ENCODE results near the gene FAF1. TPM values are rescaled to one million over a fixed set of nuclear protein-coding genes. Genes with fewer than 3 reads are reported as not detected.
A peak's percentile ranks its signal among the peaks of the same experiment; 100 is the strongest.

FAF1 gene
- total and polyA plus RNA-seq, 7 donors, result 27.5 to 59.3 (median 53.9) TPM

DNA sequence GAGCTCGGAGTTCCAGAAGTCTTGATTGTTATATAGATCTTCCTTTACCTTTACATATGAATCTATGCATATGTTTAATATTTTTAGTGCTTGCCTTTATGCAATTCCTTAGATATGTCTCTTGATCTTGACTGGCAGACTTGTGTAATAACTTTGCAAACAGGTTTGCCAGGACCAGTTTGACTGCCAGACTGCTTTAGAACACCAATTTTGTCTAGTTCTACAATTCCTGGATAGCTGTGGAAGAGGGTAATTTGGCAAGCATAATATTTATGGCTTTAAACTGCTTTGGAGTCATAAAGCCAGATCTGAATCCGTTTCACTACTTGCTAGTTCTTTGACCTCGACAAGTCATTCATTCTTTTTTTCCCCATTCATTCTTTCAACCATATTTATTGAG, 250.0 kb downstream of the FAF1 start:
- no peak overlapping the region for H3K27ac ChIP-seq
- DNase-seq, result no peak
- TF ChIP-seq EP300 (IDR thresholded peaks at IDR 0.05) (no peak), POLR2A (IDR thresholded peaks at IDR 0.05) (no peak)
- peaks cover 0 to 5% (median 2%) of the 10 kb centered on the region in 4 donors for H3K4me1 ChIP-seq
- no peaks in the 10 kb centered on the region for H3K9me3 ChIP-seq
- H3K4me3 ChIP-seq, result no peak overlapping the region
- H3K27me3 ChIP-seq, result no peaks in the 10 kb centered on the region
- WGBS, 2 donors, result 14 to 66% methylated on average over 3 of the region's 3 CpGs
- no peaks in the 10 kb centered on the region for H3K36me3 ChIP-seq
- intact Hi-C loops (cut with DNase I), result no loop called here

DNA sequence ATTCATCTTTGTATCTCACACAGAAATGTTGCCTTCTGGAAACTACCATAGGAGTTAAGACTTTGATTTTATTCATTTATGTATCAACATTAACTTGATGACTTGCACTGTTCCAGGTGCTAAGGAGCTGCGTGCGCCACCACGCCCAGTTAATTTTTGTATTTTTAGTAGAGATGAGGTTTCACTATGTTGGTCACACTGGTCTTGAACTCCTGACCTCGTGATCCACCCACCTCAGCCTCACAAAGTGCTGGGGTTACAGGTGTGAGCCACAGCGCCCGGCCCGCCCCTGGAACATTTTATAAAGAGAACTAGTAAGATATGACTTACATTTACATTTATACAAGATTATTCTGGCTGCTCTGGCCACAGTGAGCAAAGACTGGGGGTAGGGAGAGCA, 252.2 kb downstream of the FAF1 start:
- WGBS, 2 donors, result 85 to 92% methylated on average over 7 of the region's 7 CpGs
- intact Hi-C loops (cut with DNase I), result no loop called here
- no peak overlapping the region for H3K4me3 ChIP-seq

DNA sequence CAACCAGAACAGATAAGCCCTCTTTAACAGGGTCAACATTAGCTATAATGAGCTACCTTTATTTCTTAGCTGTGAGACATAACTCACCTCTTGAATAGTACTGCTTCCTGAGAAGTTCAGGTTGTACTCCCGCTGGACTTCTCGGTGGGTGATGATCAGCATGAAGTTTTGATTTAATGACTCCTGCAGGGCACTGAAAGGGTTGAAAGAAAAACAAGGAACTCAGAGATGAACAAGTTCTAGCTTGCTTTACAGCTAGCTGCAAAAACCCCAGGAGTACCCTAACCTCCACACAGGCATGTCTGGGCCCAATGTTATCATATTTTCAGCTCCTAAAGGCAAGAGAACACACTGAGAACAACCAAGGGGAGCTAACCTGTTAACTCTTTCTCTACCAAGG, 254.4 kb downstream of the FAF1 start:
- DNase-seq, result no peak
- intact Hi-C loops (cut with DNase I), result no loop called here
- TF ChIP-seq EP300 (IDR thresholded peaks at IDR 0.05) (no peak), POLR2A (IDR thresholded peaks at IDR 0.05) (no peak), POLR2AphosphoS5 (IDR thresholded peaks at IDR 0.05) (no peak)
- TF ChIP-seq, protein P1, sequence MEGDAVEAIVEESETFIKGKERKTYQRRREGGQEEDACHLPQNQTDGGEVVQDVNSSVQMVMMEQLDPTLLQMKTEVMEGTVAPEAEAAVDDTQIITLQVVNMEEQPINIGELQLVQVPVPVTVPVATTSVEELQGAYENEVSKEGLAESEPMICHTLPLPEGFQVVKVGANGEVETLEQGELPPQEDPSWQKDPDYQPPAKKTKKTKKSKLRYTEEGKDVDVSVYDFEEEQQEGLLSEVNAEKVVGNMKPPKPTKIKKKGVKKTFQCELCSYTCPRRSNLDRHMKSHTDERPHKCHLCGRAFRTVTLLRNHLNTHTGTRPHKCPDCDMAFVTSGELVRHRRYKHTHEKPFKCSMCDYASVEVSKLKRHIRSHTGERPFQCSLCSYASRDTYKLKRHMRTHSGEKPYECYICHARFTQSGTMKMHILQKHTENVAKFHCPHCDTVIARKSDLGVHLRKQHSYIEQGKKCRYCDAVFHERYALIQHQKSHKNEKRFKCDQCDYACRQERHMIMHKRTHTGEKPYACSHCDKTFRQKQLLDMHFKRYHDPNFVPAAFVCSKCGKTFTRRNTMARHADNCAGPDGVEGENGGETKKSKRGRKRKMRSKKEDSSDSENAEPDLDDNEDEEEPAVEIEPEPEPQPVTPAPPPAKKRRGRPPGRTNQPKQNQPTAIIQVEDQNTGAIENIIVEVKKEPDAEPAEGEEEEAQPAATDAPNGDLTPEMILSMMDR (IDR thresholded peaks at IDR 0.05), result no peak
- Histone ChIP-seq H3K4me1 (peaks cover 0 to 24% (median 3%) of the 10 kb centered on the region in 4 donors), H3K27me3 (no peaks in the 10 kb centered on the region), H3K36me3 (no peaks in the 10 kb centered on the region), H3K9me3 (no peaks in the 10 kb centered on the region), H3K27ac (no peak overlapping the region), H3K4me3 (no peak overlapping the region)
- 89 to 91% methylated on average over 2 of the region's 2 CpGs for WGBS, 2 donors

More for the DNA sequence above, 252.2 kb downstream of the FAF1 start:
- TF ChIP-seq POLR2A (IDR thresholded peaks at IDR 0.05) (no peak), EP300 (IDR thresholded peaks at IDR 0.05) (no peak), POLR2AphosphoS5 (IDR thresholded peaks at IDR 0.05) (no peak)
- TF ChIP-seq, protein P1 (IDR thresholded peaks at IDR 0.05), result no peak
- no peak for DNase-seq
- H3K4me1 ChIP-seq, result peaks cover 0 to 10% (median 3%) of the 10 kb centered on the region in 4 donors
- no peaks in the 10 kb centered on the region for H3K27me3 ChIP-seq
- H3K27ac ChIP-seq, result no peak overlapping the region
- no peaks in the 10 kb centered on the region for H3K9me3 ChIP-seq
- H3K36me3 ChIP-seq, result no peaks in the 10 kb centered on the region

DNA sequence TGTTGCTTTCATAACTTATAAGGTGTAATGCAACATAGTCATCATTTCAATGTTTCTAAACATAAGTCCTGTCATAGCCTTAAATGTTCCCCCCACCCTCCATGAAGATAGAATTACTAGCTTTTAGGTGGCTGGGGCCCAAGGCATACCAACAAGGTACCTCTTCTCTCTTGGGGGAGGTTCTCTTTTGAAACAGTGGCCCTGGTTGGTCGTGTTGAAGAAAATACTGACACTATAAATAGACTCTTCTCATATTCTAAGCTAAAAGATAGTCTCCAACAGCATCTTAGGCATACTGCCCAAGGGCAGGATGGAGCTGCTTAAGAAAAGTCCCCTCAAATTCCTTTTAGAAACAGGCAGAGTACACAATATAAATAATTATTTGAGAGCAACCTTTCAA, 255.0 kb downstream of the FAF1 start:
- Histone ChIP-seq H3K4me3 (no peak overlapping the region), H3K27ac (no peak overlapping the region), H3K4me1 (peaks cover 0 to 24% (median 3%) of the 10 kb centered on the region in 4 donors), H3K36me3 (no peaks in the 10 kb centered on the region), H3K27me3 (no peaks in the 10 kb centered on the region), H3K9me3 (no peaks in the 10 kb centered on the region)
- WGBS, 2 donors, result 29 to 39% methylated on average over 1 of the region's 1 CpG
- intact Hi-C loops (cut with DNase I), result no loop called here
- no peak for DNase-seq
- TF ChIP-seq POLR2A (IDR thresholded peaks at IDR 0.05) (no peak), EP300 (IDR thresholded peaks at IDR 0.05) (no peak), POLR2AphosphoS5 (IDR thresholded peaks at IDR 0.05) (no peak)
- TF ChIP-seq, protein P1 (IDR thresholded peaks at IDR 0.05), result no peak

DNA sequence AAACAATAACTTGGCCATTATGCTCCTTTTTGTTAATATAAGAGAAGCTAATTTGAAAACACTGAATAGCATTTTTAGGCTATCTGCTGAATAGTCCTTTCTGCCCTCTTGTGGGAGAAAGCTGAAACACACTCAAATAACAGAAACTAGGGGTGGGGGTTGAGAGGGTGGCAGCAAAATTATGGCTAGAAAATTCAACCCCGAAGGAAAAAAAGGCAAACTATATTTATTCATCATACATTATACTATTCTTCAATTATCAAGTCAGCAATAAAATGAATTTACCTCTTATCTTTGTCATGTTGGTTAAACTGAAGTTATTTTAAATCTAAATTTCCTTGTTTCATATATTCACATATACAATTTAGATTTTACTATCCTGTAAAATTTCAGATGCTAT, 255.9 kb downstream of the FAF1 start:
- H3K4me3 ChIP-seq, result no peak overlapping the region
- no peak for DNase-seq
- intact Hi-C loops (cut with DNase I), result no loop called here
- peaks cover 0 to 24% (median 3%) of the 10 kb centered on the region in 4 donors for H3K4me1 ChIP-seq
- H3K36me3 ChIP-seq, result no peaks in the 10 kb centered on the region
- no peak overlapping the region for H3K27ac ChIP-seq
- no peaks in the 10 kb centered on the region for H3K9me3 ChIP-seq
- 17 to 38% methylated on average over 1 of the region's 1 CpG for WGBS, 2 donors
- no peaks in the 10 kb centered on the region for H3K27me3 ChIP-seq
- no peak for TF ChIP-seq POLR2A (IDR thresholded peaks at IDR 0.05)
- TF ChIP-seq EP300 (IDR thresholded peaks at IDR 0.05), result no peak
- TF ChIP-seq, protein P1 (IDR thresholded peaks at IDR 0.05), result peak; percentile 17 to 71 (median 58)
- no peak for TF ChIP-seq POLR2AphosphoS5 (IDR thresholded peaks at IDR 0.05)
